NCI-H526 treated with DMSO at 0.1 percent for 48 hours (cell line): ENCODE results near the gene BAIAP2L2.
"Not testable (repeated sequence)": the region's sequence is repeated elsewhere in the genome, so short reads cannot be mapped to it uniquely, and the experiment has no call there.

Source experiments
- DNase-seq: peaks from one replicate; lab custom pipeline; 2025; lab: John Stamatoyannopoulos, UW

The BAIAP2L2 gene

DNA sequence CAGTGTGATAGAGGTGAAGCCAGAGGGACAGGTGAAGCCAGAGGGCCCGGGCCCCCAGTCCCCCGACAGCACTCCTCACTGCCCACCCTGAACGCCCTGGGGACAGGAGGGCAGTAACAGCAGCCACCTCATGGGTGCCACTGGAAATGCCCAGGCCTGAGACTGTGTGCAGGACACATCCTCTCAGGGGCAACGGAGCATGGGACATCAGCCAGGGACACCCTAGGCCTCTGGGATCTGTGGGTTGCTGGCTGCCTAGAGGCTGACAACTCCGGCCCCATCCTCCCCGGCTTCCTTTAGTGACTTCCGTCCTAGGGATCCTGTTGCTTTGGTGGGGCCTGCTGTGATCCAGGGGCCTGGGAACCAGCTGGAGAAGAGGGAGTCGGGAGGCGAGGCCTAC is 17.4 kb upstream of the BAIAP2L2 start:
- DNase-seq: no peak

DNA sequence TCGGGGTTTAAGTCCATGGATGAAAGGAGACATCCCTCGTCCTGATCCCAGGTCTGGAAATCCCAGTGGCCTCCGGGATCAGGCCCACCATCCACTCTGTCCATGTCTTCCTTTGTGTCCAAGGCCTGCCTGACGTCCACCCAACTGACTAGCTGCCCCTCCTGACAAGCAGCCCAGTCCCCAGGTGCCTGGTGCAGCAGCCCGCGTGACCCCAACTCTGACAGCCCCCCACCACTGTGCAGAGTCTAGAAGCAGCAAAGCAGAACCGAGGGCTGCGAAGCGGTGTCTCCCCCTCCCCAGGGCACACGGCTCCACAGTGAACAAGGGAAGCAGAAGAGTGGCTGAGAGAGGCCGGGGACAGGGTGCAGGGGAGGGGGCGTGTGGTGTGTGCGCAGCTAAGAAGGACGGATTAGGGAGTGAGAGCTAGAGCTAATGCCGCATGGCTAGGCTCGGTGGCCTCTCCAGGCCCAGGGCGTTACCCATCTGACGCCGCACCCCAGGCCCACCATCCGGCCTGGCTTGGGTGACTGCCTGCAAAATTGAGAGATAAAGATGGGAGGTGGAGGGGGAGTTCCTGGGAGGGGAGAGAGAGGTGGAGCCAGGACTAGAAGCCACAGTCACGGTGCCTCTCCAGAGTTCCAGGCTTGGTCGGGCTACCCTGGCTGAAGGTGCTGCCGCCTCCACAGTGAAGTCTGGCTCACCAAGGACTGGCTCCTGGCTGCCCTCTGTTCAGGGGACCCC is 16.6 kb upstream of the BAIAP2L2 start:
- no peak for DNase-seq

DNA sequence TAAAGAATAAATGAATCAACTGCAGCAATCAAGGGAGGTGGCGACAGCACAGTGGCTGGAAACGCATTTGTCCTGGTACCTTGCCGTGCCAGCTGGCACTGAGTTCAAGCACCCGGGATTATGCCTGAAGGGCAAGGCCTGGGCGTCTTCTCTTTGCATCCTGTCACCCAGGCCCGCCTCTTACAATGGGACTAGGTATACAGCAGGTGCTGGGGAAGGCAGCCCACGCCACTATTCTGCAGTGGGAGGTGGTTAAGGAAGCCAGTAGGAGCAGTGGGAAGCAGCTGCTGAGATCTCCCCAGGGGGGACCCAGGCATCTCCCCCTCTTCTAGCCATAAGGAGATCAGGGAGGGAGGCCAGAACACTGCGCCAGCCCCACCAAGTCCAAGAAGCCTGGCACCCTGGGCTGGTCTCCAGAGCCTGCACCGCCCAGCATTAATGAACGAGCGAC is 15.3 kb upstream of the BAIAP2L2 start:
- no peak for DNase-seq

DNA sequence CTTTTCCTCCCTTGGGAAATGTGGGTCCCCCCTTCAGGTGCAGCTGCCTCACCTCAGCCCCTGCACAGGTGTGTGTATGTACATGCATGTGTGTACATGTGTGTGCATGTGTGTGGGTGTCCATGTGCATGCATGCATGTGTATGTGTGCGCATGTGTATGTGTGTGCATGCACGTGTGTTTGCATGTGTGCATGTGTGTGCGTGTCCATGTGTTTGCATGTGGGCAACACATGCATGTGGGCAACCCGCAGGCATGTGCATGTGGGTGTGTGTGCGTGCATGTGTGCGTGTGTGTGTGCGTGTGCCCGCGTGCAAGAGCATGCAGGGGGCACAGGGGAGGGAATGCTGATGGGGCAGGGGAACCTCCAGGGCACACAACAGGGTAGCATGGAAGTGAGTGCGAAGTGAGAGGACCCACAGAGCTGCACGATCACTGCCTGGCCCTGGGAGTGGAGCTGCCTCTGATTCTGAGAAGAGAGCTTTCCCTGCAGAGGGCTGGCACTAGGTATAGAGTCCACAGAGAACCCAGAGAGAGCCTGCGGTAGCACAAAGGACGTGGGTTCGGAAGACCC is 14.6 kb upstream of the BAIAP2L2 start:
- no peak for DNase-seq

DNA sequence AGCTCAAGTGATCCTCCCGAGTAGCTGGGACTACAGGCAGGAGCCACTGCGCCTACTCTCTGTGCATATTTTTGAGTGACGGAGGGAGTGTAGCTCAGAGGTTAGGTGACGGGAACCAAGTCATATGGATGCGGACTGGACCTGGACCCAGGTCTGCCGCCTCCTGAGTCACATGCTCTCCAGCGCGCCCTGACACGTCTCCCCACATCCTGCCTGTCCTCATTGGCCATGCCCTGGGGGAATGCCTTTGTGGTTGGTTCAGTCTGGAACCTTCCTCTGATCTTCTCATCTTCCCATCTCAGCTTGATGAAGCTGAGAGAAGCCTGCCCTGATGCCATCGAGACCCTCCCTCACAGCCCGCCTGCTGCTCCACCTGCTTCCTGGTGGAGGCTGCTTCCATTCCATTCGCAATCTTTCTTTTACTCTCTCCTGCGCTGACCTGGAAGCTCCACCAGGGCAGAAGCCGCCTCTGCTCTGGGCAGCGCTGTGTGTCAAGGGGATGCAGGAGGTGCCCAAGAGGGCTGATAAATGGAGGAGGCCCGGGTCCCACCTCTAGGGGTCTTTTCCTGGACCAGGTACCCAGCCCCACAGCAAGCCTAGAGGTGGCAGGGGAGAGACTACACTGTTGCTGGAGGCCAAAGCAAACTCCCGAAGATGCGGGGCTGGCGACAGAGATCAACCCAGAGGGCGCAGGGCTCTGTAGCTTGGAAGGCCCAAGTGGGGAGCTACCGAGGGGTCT is 13.9 kb upstream of the BAIAP2L2 start:
- DNase-seq: no peak

DNA sequence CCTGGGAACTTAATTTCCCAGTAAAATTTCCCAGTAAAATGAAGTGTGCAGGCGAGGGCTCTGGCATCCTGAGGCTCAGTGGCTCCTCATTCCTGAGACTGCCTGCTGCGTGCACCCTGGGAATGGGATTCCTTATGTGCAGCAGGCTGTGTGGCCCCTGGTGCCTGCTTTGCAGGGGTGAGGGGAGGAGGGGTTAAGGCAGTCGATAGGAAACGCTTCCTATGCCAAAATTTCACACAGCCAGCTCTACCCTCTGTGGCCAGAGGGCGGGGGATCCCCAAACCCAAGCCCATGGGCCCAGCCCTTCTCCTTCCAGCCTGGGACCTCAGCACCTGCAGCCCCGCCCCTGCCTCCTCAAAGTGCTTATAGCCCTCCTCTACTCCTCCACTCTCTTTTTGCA is 12.1 kb upstream of the BAIAP2L2 start:
- DNase-seq: no peak

DNA sequence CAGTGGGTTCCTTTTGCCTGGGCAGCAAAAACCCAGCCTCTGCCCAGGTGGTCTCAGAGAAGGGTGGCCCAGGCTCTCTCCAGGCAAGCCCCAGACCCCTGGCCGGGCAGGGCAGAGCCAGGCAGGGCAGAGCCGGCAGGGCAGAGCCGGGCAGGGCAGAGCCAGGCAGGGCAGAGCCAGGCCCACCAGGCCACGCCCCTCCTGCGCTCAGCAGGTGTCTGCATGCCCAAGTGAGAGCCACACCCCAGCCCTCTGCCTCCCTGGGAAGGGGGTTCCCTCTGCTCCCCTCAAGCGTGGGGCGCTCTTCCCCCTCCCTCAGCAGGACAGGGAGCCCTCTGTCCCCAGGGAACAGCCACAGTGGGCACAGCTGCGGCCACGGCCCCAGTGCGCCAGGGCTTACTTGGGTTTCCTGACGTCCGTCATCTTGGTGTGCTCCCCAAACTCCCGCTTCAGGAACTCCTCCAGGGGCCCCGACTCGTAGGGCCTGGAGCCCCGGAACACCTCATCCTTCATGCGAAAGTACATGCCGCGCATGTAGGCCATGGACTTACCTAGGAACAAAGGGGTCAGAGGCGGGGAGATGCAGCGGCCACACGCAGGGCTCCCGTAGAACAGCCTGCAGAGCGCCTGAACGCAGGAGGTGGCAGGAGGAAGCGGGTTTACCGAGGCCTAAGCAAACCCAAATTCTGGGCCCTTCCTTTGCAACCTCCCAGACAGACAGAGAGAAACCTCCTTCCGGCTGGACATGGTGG is 10.1 kb upstream of the BAIAP2L2 start:
- DNase-seq: no peak

DNA sequence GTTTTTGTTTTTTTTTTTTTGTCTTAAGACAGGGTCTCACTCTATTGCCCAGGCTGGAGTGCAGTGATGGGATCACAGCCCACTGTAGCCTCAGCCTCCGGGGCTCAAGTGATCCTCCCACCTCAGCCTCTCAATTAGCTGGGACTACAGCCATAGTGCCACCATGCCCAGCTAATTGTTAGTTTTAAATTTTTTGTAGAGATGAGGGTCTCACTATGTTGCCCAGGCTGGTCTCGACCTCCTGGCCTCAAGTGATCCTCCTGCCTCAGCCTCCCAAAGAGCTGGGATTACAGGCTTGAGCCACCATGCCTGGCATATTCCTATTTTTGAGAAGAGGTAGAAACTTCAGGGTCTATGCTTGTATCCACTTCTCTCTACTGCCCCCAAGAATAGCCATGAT is 8.3 kb upstream of the BAIAP2L2 start:
- not testable (repeated sequence) for DNase-seq

DNA sequence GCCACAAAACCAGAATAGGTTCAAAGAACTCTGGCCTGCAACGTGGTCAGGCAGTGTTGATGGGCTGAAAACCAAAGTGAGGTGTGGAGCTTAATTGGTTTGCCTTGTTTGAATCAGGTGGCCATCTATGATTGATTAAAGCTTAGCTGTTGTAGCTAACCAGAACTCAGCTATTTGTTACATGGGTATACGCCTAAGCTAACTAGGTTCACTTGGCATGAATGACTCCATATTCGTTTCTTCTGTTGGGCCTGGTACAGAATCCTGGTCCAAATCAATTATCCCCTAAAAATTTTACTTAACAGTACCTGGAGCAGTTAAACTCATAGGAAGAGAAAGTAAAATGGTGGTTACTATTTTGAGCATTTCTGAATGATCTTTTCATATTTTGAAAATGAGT is 7.7 kb upstream of the BAIAP2L2 start:
- DNase-seq: no peak

DNA sequence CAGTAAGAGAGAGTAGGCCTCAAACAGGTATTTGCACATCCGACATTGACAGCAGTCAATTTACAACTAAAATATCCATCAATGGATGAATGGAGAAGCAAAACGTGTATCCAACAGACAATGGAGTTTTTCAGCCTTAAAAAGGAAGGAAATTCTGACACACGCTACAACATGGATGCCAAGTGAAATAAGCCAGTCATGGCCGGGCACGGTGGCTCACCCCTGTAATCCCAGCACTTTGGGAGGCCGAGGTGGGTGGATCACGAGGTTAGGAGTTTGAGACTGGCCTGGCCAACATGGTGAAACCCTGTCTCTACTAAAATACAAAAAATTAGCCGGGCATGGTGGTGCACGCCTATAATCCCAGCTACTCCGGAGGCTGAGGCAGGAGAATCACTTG is 7.1 kb upstream of the BAIAP2L2 start:
- not testable (repeated sequence) for DNase-seq

DNA sequence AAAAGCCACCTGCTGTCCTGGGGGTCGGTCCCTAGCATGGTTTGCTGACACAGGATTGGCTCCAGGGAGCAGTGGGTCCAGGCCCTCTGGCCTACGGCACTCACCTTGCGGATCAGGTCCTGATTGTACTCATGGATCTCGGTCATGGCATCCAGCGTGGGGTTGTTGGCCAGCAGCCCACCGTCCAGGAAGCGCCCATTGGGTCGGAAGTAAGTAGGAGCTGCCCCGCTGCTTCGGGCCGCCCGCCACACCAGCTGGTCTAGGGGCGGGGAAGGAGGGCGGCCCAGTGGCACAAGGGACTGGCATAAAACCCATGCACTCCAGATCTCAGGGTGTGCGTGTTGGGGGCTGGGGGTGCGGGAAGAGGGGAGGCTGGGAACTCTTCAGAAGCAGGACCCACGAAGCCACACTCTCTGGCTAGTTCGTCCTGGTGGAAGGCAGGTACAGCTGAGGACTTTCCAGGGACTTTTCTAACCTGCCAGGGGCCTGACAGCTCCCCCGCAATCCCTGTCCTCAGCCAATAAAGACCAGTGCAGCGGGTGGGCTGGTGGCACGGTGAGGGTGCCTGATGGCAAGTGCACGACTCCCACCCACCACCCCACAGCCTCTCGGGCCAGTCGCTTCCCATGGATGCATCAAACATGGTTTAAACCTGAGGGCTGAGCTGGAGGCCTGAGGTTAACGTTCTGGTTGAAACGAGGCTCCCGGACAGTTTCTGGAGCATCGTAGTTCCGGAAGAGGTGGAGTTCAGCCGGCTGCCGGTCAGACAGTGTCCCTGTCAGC is 5.1 kb upstream of the BAIAP2L2 start:
- DNase-seq: no peak

DNA sequence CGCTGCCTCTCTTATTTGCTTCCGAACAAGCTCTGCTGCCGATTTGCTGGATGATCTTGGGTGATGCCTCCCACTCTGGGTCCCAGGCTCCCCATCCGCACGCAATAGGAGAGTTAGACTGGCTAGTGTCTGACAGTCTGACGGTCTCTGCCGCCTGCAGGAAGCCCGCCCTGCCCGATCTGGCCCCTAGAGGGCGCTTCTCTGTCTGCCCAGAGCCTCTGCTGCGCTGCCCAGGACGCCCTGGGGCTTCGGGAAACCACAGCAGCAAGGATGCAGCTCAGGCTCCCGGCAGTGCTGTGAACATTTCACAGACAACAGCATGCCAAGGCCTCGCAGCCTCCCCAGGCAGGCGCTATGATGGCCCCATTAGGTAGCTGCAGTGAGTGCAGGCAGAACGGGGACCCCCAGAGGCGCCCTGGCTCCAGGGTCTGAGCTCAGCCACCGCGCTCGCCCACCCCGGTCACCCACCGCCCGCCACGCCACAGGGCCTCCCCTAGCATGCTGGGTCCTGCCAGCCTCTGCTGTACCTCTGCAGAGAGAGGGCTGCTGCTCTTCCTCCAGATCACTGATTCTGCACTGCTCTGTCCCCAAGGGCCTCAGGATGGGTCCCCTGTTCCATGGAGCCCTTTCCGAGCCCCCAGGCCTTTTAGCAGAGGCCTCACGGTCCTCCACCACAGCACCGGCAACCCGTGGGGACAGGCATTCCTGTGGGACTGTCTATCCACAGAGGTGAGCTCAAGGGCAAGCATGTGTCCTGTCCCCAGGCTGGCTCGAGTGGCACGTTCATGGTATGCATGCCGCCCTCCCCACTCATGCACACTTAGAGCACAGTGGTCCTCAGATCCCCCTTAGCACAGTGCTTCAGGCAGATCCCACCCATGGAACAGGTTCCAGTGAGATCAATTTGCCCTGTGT is 4.3 kb upstream of the BAIAP2L2 start:
- peak; percentile 30 for DNase-seq

DNA sequence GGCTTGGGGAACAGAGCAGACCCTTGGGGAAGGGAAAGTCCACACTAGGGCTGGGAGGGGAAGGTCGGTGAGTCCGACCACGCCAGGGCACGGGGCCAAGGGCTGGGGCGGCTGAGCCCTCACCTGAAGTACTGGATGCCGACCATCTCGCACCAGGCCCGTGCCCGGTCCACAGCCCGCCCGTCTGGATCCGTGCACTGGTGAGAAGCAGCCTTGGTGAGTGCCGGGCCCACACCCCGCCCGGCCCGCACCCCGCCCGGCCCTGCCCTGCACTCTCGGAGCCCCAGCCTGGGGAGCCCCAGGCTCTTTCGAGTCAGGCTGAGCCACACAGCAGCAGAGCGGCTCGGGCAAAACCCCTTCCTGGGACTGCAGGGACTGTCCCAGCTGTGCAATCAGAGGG is 1.9 kb upstream of the BAIAP2L2 start:
- DNase-seq: no peak

DNA sequence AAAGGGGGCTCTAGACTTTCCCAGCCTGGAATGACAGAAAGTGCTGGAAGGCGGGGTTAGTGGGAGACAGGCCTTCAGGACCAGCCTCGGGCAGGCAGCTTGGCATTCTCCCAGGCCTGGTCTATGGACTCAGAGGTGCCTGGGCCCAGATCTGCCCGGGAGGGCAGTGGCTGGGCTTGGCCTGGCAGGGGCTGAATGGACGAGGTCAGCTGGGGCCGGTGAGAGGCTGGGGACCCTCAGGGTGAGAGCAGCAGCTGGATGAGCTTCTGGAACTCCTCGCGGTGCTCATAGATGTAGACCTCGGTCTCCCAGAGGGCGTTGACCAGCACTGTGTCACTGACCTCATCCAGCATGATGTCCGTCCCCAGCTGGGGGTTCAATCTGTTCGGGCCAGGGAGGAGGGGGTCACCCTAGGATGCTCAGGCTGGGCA is 1.5 kb upstream of the BAIAP2L2 start:
- no peak for DNase-seq

DNA sequence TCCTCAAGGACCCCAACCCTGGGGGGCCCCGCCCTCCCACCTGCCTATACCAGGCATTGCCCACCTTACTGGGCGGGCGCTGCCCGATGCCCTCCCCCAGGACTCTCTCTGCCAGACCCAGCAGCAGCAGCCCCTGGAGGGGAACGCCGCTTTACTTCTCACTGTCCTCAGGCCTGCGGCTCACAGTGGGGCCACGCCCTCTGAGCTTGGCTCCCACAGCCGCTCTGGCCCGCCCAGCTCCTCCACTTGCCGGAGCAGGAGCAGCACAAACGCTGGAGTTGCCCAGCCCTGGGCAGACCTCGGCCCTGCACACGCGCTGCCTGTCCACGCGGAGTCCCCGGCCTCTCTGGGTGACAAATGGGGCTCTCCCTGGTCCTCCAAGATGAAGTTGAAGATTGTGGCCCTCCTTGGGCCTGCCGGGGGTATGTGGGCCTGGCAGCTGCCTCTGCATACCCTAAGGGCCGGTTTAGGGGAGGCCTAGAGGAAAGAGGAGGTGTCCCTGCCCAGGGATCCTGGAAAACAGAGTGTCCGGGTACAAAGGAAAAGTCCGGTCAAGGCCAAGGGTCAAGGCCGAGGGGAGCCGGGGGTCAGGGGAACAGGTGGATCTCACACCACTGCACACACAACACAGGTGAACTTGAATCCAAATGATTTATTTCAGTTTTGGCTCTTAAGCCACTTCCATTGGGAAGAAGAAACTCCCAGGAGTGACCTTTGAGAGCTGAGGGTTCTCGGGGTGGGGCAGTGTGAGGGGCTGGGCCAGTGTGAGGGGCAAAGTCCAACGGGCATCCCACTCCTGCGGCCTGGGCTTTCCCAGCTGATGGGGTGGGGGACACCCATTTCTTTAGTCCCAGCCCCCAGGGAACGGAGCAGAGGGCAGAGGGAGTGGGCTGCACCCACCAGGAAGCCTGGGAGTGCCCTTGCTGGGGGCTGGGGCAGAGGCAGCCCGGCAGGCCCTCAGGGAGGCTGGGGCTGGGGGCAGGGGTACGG is 674 bp upstream of the BAIAP2L2 start:
- peak; percentile 7 for DNase-seq

DNA sequence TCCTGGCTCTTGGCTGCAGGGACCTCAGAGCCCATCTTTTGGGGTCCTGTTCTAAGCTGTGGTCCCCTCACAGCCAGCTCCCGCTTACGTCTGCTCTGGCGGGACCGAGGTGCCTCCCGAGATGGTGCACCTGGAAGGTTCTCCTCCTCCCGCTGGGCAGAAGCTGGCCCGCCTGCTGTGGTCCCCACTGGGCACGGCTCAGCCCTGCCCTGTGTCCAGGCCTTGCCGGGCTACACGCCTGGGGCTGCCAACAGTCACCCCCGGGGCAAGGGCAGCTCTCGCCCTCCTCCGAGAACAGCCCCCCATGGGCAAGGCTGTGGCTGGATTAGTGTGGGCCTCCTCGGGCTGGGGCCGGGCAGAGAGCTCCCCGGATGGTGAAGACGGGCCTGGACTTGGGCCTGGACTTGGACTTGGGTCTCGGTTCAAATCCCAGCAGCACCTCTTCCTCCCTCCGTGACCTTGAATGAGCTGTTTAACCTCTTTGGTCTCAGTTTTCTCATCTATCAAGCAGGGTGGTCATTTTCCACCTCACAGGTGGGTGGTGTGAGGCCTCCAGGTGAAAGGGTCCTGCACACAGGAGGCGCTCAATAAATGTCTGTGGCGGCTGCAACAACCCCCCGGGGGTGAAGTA is 998 bp downstream of the BAIAP2L2 start:
- DNase-seq: no peak

DNA sequence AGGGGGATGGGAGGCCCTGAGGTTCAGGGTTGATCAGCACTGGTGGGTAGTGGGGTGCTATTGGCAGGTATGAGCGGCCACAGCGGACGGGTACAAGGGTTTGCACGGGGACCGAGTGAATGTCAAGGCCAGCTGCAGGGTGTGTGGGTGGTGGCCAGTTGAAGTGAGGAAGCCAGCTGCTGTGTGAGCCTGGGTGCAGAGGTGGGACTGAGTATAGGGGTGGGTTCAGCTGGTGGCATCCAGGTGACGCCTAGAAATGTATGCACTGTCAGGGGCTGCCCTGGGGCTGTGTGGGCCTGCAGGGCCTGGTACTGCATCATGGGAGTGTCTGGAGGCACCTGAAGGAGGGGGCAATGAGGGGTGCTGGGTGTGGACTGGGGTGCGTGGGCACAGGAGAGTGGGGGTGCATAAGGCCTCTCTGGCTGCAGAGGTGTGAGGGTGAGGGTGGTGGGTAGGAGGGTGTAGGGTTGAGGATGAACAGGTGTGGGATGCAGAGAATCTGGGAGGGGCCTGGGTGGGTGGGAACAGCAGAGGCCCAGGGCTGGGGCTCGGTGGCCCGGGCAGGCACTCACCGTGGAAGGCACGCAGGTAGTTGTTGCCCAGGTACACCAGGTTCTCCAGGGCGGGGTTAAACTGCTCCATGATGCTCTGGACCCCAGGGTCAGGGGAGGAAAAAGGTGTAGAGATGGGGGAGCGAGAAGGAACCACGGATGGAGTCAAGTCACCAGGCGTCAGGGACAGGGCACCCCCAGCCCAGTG is 1.7 kb downstream of the BAIAP2L2 start:
- DNase-seq: no peak
